Measurements from ENCODE around the gene SLC66A2. TPM values are rescaled to one million over a fixed set of nuclear protein-coding genes. Genes with fewer than 3 reads are reported as not detected.

The SLC66A2 gene
- total and polyA plus RNA-seq, 2 of the 13 experiments (the other 11 are each of a cell fraction or from before 2014, with no cell fraction given) = 33.5 to 41.9 TPM

- TF ChIP-seq CEBPZ (IDR thresholded peaks at IDR 0.05; ENCODE audit: low read length) (no peak), PRMT3 (CRISPR knock-in tag; IDR thresholded peaks at IDR 0.05; ENCODE audit: borderline replicate concordance, low read depth) (no peak), JUNB (CRISPR knock-in tag; IDR thresholded peaks at IDR 0.05; ENCODE audit: borderline replicate concordance) (no peak), ZNF382 (CRISPR knock-in tag; IDR thresholded peaks at IDR 0.05; ENCODE audit: borderline replicate concordance) (no peak), AKAP8 (CRISPR knock-in tag; IDR thresholded peaks at IDR 0.05) (no peak), CHCHD3 (CRISPR knock-in tag; IDR thresholded peaks at IDR 0.05) (peak; percentile 63; the same call in 1 of the 2 replicates), NCOA1 (CRISPR knock-in tag; IDR thresholded peaks at IDR 0.05) (peak; percentile 49; the same call in 1 of the 2 replicates), NFAT5 (CRISPR knock-in tag; IDR thresholded peaks at IDR 0.05) (no peak), TEAD3 (CRISPR knock-in tag; optimal IDR thresholded peaks at IDR 0.05; ENCODE audit: borderline replicate concordance) (peak; percentile 90), GATA4 (IDR thresholded peaks at IDR 0.05; ENCODE audit: borderline replicate concordance, low read depth) (no peak), BORCS8-MEF2B (CRISPR knock-in tag; IDR thresholded peaks at IDR 0.05) (no peak), MTF1 (CRISPR knock-in tag; IDR thresholded peaks at IDR 0.05) (no peak), NR3C1 (CRISPR knock-in tag; IDR thresholded peaks at IDR 0.05) (no peak), ZNF678 (CRISPR knock-in tag; IDR thresholded peaks at IDR 0.05) (peak; percentile 35; the same call in 1 of the 2 replicates), KMT2B (CRISPR knock-in tag; IDR thresholded peaks at IDR 0.05) (no peak), ZFAT (CRISPR knock-in tag; conservative IDR thresholded peaks at IDR 0.05) (no peak), PAWR (CRISPR knock-in tag; IDR thresholded peaks at IDR 0.05; ENCODE audit: borderline replicate concordance) (no peak)
- TF ChIP-seq, protein P1, sequence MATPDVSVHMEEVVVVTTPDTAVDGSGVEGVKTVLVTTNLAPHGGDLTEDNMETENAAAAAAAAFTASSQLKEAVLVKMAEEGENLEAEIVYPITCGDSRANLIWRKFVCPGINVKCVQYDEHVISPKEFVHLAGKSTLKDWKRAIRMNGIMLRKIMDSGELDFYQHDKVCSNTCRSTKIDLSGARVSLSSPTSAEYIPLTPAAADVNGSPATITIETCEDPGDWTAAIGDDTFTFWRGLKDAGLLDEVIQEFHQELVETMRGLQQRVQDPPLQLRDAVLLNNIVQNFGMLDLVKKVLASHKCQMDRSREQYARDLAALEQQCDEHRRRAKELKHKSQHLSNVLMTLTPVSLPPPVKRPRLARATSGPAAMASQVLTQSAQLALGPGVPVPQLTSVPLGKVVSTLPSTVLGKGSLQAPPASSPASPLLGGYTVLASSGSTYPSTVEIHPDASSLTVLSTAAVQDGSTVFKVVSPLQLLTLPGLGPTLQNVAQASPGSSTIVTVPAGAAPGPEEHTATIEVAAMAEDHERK (CRISPR knock-in tag; IDR thresholded peaks at IDR 0.05; ENCODE audit: low read depth) = no peak
- TF ChIP-seq, protein P2, sequence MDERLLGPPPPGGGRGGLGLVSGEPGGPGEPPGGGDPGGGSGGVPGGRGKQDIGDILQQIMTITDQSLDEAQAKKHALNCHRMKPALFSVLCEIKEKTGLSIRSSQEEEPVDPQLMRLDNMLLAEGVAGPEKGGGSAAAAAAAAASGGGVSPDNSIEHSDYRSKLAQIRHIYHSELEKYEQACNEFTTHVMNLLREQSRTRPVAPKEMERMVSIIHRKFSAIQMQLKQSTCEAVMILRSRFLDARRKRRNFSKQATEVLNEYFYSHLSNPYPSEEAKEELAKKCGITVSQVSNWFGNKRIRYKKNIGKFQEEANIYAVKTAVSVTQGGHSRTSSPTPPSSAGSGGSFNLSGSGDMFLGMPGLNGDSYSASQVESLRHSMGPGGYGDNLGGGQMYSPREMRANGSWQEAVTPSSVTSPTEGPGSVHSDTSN (CRISPR knock-in tag; IDR thresholded peaks at IDR 0.05) = no peak
Measured at GRCh38 chr18:79964330-79965118, 13.1 kb upstream of the SLC66A2 start, which contains the start of gene HSBP1L1 (continued).
